ENCODE measurements around the gene NFATC2.

DNA sequence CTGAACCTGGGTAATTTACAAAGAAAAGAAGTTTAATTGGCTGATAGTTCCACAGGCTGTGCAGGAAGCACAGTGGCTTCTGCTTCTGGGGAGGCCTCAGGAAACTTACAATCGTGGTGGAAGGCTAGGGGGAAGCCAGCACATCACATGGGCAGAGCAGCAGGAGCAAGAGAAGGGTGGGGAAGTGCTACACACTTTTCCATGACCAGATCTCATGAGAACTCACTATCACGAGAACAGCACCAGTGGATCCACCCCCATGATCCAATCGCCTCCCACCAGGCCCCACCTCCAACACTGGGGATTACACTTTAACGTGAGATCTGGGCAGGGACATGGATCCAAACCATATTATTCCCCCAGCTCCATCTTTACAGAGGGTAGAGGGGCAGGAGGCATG lies 166.4 kb downstream of the NFATC2 start:
- TF ChIP-seq, protein P1, sequence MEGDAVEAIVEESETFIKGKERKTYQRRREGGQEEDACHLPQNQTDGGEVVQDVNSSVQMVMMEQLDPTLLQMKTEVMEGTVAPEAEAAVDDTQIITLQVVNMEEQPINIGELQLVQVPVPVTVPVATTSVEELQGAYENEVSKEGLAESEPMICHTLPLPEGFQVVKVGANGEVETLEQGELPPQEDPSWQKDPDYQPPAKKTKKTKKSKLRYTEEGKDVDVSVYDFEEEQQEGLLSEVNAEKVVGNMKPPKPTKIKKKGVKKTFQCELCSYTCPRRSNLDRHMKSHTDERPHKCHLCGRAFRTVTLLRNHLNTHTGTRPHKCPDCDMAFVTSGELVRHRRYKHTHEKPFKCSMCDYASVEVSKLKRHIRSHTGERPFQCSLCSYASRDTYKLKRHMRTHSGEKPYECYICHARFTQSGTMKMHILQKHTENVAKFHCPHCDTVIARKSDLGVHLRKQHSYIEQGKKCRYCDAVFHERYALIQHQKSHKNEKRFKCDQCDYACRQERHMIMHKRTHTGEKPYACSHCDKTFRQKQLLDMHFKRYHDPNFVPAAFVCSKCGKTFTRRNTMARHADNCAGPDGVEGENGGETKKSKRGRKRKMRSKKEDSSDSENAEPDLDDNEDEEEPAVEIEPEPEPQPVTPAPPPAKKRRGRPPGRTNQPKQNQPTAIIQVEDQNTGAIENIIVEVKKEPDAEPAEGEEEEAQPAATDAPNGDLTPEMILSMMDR (IDR thresholded peaks at IDR 0.05; ENCODE audit: low read depth, low read length, poor library complexity, severe bottlenecking), result no peak
- TF ChIP-seq EZH2phosphoT487 (IDR thresholded peaks at IDR 0.05; ENCODE audit: borderline replicate concordance, low read length), result no peak

All from DOHH2 (cell line).